SJCRH30 (cell line): ENCODE data around the gene CRYGB. TPM values are rescaled to one million over a fixed set of nuclear protein-coding genes. Genes with fewer than 3 reads are reported as not detected.

Experiments
- DNase-seq, 2 experiments: peaks; one replicate each; pipeline ENCODE4 v3.0.0-alpha.2; 2015 to 2020
- H3K27ac ChIP-seq: fragments of 250-450 bp; sonication (Bioruptor Pico); 2 replicates; pipeline ENCODE4 v1.5.1; 2020; ENCODE audit warnings: mild to moderate bottlenecking, moderate library complexity
- H3K27me3 ChIP-seq: fragments of 250-450 bp; sonication (Bioruptor Pico); 2 replicates; pipeline ENCODE4 v1.5.1; 2020; ENCODE audit warnings: mild to moderate bottlenecking, moderate library complexity
- H3K36me3 ChIP-seq: fragments of 250-450 bp; sonication (Bioruptor Pico); 2 replicates; pipeline ENCODE4 v1.5.1; 2020; ENCODE audit warnings: mild to moderate bottlenecking, moderate library complexity
- H3K4me1 ChIP-seq: fragments of 250-450 bp; sonication (Bioruptor Pico); 2 replicates; pipeline ENCODE4 v1.5.1; 2020; ENCODE audit warnings: mild to moderate bottlenecking, moderate library complexity
- H3K4me3 ChIP-seq: fragments of 250-450 bp; sonication (Bioruptor Pico); 2 replicates; pipeline ENCODE4 v1.5.1; 2020; ENCODE audit warnings: mild to moderate bottlenecking, moderate library complexity
- H3K9me3 ChIP-seq: fragments of 250-450 bp; sonication (Bioruptor Pico); replicated peaks from 2 replicates; pipeline ENCODE4 v1.5.1; 2020; ENCODE audit warnings: mild to moderate bottlenecking, moderate library complexity
- total RNA-seq: library from RNA; depleted of rRNA; stranded (reverse); fragments of >200 nt; shearing (Covaris generic); gene quantifications from 2 replicates; pipeline ENCODE4 v1.2.3, GENCODE V29; 2014; rRNA removed

The CRYGB gene, protein sequence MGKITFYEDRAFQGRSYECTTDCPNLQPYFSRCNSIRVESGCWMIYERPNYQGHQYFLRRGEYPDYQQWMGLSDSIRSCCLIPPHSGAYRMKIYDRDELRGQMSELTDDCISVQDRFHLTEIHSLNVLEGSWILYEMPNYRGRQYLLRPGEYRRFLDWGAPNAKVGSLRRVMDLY
- total RNA-seq, result not detected in 2 replicates

DNA sequence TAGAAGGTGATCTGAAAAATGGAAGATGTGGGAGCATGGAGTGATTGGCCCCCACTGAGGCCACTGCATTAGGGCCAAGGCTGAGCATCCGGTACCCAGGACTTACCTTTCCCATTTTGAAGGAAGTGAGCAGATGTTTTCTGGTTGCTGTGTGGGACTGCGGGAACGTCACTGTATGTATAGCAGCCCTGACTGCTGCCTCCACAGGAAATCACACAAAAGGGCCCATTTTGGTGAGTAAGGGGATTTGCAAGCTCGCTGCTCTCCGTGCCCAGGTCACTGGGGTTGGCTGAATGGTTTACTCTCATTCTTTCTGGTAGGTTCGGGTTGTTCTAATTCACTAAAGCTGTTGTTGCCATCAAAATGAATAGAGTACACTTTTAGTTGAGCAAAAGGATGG lies at the start of gene CRYGB:
Gene CRYGB (minus strand): TSS at position 153 of the 400 bp plus-strand sequence. CDS start 38 bp downstream, at position 115.
- no peaks in the 10 kb centered on the region for H3K27me3 ChIP-seq
- H3K4me1 ChIP-seq, result no peaks in the 10 kb centered on the region
- H3K4me3 ChIP-seq, result no peak within 1 kb of the TSS
- peak in 1 of 2 experiments; percentile 23 for DNase-seq
- no peaks in the 10 kb centered on the region for H3K9me3 ChIP-seq
- no peaks in the 10 kb centered on the region for H3K36me3 ChIP-seq
- no peak within 1 kb of the TSS for H3K27ac ChIP-seq

DNA sequence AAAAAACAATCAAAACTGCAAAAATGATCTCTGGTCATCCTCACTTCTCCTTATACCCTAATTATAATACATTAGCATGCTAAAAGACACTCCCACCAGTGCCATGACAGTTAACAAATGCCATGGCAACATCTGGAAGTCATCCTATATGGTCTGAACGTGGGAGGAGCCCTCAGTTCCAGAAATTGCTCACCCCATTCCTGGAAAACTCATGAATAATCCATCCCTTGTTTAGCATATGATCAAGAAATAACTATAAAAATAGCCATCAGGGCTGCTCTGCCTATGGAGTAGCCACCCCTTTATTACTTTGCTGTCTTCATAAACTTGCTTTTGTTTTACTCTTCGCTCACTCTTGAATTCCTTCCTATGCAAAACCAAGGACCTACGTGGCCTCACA lies 49.6 kb upstream of the CRYGB start:
- DNase-seq, result no peak
- H3K27me3 ChIP-seq, result no peaks in the 10 kb centered on the region
- no peaks in the 10 kb centered on the region for H3K36me3 ChIP-seq
- H3K27ac ChIP-seq, result no peak overlapping the region
- H3K9me3 ChIP-seq, result no peaks in the 10 kb centered on the region
- H3K4me1 ChIP-seq, result no peaks in the 10 kb centered on the region
- H3K4me3 ChIP-seq, result no peak overlapping the region

DNA sequence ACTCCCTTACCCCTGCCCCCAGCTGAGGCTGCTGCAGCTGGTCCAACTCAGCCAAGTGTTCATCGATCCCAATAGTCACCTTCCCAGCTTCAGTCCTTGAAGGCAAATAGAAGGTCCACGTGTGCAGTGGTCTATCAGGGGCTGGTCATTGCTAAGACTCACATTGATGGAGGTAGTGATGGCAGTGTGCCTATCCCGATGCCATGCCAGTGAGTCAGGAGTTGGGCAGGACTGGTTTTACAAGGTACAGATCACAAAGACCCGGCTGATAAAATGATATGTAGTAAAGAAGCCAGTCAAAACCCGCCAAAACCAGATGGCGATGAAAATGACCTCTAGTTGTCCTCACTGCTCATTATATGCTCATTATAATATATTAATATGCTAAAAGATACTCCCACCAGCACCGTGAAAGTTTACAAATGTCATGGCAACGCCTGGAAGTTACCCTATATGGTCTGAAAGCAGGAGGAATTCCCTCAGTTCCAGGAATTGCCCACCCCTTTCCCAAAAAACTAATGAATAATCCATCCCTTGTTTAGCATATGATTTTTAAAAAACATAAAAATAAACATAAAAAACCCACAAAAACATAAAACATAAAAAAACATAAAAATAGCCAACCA lies 46.8 kb upstream of the CRYGB start:
- H3K36me3 ChIP-seq, result no peaks in the 10 kb centered on the region
- H3K27ac ChIP-seq, result no peak overlapping the region
- H3K27me3 ChIP-seq, result no peaks in the 10 kb centered on the region
- DNase-seq, result no peak
- no peak overlapping the region for H3K4me3 ChIP-seq
- no peaks in the 10 kb centered on the region for H3K9me3 ChIP-seq
- H3K4me1 ChIP-seq, result no peaks in the 10 kb centered on the region

DNA sequence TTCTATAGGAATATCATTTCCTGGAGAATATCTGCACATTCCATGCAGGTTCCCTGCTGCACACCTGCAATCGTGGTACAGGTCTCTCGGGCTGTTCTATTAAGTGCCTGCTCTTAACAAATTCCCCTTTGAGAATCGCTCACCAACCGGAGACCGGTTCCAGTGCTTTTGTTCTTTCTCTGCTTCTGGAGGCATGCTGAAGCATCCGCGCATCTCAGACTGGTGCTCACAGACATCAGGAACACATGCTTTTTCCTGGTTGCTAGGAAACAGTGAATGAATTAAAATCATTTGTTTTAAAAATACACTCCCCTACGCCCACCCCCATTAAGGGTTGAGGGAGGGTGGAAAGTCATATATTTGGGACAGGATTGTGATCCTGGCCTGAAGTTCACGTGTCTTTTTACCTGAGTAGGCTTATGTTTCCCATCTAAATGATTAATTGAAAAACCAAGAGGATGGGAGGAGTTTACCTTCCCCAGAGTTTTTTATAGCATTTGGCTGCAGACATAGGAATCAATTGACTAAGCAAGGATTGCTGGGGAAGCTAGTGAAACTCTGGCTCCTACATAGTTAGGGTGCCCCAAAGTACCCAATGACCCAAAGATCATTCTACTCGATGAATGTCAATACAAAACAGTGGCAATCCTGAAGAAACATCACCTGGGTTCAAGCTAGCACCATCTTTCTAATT lies 44.0 kb upstream of the CRYGB start, which contains the start of gene C2orf80:
Gene C2orf80 (minus strand): TSS at position 221 of the 694 bp plus-strand sequence. CDS start 3,044 bp downstream, outside the sequence.
- DNase-seq, result no peak
- Histone ChIP-seq H3K27ac (no peak within 1 kb of the TSS), H3K36me3 (no peaks in the 10 kb centered on the region), H3K27me3 (no peaks in the 10 kb centered on the region), H3K4me1 (no peaks in the 10 kb centered on the region), H3K9me3 (no peaks in the 10 kb centered on the region), H3K4me3 (no peak within 1 kb of the TSS)

DNA sequence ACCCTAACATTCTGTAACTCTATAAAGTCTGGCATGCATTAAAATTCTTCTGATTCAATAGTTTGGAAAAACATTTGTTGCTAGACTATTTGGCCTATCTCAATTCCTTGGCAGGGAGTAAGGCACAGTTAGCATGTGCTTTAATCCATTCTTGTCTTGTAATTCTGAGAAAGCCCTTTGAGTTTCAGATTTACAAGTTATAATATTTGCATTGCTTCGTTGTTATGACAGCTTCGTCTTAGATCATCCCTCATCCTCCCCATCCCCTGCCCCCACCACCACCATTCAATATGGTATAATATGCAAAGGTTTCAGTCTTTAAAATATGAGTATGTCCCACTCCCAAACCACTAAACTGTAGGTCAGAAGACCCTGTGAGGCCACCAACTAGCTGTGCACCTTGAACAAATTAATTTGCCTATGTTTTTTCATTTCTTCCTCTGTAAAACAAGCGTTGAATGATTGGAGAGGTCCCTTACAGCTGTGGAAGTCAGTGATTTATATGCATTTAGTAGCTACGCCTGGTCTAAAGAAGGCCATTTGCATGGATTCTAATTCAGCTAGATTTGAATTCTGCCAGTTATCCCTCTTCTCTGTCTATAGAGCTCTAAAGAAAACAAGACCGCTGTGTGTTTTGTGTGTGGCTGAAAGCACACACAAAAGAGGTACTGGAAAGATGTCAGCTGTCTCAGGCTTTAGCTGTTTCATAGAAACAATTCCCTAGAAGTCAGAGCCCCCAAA lies 43.3 kb upstream of the CRYGB start:
- DNase-seq, result no peak
- Histone ChIP-seq H3K36me3 (no peaks in the 10 kb centered on the region), H3K4me3 (no peak overlapping the region), H3K4me1 (peaks cover 2% of the 10 kb centered on the region), H3K9me3 (no peaks in the 10 kb centered on the region), H3K27ac (no peak overlapping the region), H3K27me3 (no peaks in the 10 kb centered on the region)

DNA sequence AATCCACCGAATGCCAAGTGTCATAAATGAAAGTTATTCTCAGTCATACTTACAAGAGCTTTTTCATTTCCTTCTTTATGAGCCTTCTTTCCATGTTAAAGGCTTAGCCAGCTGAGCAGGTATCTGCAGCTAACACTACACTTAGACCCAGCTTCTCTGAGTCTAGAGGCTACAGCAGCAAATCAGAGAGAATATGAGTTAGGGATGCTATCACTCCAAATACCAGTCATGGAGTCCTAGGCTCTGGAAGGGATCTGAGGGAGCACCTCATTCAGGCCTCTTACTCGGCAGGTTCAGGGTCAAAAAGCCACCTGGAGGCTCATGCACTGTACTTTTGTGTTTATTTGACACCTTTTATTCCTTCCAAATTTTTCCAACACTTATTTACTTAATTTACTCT lies 40.9 kb upstream of the CRYGB start:
- no peak overlapping the region for H3K4me3 ChIP-seq
- DNase-seq, result no peak
- peaks cover 7% of the 10 kb centered on the region for H3K4me1 ChIP-seq
- H3K9me3 ChIP-seq, result no peaks in the 10 kb centered on the region
- H3K27ac ChIP-seq, result no peak overlapping the region
- H3K27me3 ChIP-seq, result no peaks in the 10 kb centered on the region
- no peaks in the 10 kb centered on the region for H3K36me3 ChIP-seq

DNA sequence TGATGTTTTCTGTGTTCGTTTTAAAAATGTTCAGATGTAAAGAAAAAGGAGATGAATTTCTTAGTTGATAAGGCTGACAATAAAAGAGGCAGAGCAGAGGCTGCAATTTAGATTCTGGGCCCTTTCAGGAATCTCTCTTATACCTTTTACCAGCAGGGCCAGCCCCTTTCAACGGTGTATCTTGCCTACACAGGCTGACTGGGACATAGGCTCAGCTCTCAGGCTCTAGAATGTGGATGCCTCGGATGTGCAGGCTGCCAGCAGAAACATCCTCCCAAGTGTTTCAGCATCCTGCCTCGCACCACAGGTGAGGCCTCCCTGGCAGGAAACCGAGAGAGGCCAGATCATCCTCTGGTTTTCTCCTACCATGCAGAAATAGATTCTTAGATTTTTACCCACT lies 40.5 kb upstream of the CRYGB start:
- Histone ChIP-seq H3K9me3 (no peaks in the 10 kb centered on the region), H3K27ac (no peak overlapping the region), H3K4me3 (no peak overlapping the region), H3K27me3 (no peaks in the 10 kb centered on the region), H3K4me1 (peaks cover 7% of the 10 kb centered on the region), H3K36me3 (no peaks in the 10 kb centered on the region)
- DNase-seq, result no peak

DNA sequence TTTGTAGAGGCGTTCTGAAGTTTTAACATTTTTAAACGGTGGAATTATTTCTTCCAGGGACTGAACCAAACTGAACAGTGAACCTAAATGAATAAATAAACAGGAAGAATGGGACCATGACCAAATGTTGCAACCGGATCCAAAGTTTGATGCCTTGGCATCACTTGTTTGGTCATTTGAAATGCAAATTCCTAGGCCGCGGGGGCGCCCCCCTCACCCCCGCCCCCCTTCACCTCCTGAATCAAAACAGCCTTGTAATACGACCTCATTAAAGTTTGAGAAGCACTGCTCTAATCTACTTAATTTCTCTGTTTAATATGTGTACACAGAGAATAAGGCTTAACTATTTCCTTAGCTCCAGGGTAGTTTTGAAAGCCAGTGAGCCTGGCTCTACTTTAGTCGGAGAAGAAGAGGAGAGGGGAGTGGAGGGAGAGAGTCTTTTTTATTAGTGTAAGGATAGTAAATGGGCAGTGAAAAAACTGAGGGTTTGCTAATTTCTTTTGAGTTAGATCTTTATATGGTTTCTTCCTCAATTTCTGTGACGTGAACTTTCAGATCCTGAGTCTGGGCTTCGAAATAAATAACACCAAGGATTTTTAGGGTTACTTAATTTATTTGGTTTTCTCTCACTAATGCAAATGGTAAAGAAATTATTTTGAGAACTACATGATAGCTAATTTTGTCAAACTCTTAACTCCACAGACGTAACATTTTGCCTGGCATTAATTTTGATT lies 38.2 kb upstream of the CRYGB start:
- Histone ChIP-seq H3K36me3 (no peaks in the 10 kb centered on the region), H3K9me3 (no peaks in the 10 kb centered on the region), H3K27ac (no peak overlapping the region), H3K4me1 (peaks cover 7% of the 10 kb centered on the region), H3K4me3 (no peak overlapping the region), H3K27me3 (no peaks in the 10 kb centered on the region)
- DNase-seq, result peak in 1 of 2 experiments; percentile 15

DNA sequence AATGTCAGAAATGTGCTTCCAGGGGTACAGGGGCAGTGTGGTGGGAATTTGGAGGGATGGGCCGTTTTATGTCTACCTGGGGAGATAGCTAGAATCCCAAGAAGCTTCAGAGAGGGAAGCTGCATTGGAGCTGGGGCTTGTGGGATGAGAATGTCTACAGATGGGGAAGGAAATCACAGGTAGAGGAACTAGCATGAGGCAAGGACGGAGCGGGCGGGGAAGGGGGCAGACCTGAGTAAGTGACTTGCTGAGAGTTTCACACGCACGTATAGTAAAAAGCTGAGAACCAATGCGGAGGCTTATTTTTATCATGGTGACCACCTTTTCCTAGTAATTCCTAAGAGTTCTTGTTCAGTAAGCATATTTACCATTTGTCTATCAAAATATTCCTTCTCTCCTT lies 37.6 kb upstream of the CRYGB start:
- no peaks in the 10 kb centered on the region for H3K27me3 ChIP-seq

DNA sequence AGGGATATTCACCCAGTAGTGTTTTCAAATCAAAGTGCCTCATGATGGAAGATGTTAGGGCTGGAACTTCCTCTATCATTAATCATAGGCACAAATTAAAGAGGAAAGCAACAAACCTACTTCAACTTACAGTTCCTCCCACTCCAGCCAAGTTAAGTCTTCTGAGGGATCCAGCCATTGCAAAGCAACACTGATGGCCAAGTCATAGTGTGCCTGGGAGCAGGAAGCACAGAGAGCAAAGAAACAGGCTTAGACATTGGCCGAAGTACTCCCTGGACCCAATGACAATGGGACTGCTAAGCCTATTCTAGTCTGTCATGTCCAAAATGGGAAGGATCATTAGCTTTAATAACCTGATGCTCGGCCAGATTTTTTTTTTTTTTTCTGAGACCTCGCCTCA lies 36.9 kb upstream of the CRYGB start:
- H3K27ac ChIP-seq, result no peak overlapping the region
- H3K4me3 ChIP-seq, result no peak overlapping the region
- no peaks in the 10 kb centered on the region for H3K27me3 ChIP-seq
- no peaks in the 10 kb centered on the region for H3K36me3 ChIP-seq
- peaks cover 7% of the 10 kb centered on the region for H3K4me1 ChIP-seq
- no peaks in the 10 kb centered on the region for H3K9me3 ChIP-seq
- no peak for DNase-seq

More for the DNA sequence above, 37.6 kb upstream of the CRYGB start:
- Histone ChIP-seq H3K9me3 (no peaks in the 10 kb centered on the region), H3K36me3 (no peaks in the 10 kb centered on the region), H3K27ac (no peak overlapping the region), H3K4me1 (peaks cover 7% of the 10 kb centered on the region), H3K4me3 (no peak overlapping the region)
- no peak for DNase-seq

DNA sequence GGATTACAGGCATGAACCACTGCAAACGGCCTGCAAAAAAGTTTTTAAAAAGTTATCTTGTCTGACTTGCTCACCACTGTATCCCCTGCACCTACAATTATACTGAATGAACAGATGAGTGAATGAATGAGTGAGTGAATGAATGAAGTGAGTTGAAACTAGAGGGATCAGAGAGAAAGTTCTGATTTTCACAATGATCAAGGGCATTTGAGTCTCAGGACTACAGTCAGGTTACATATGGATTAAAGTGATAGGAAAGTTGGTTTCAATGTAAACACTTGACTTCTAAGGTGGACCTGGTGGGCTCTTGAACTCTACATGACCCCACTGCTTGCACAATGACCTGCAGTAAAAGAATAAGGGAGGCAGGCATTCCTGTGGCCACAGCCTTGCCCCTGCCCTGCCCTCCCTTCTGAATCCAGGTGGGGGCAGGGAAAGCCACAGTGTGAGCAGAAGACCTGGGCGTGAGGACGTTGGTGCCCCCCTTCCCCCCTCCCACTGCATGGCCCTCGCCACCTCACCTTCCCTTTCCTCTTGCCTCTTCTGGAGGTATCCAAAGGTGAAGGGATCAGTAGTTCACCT lies 33.2 kb upstream of the CRYGB start:
- no peaks in the 10 kb centered on the region for H3K36me3 ChIP-seq

DNA sequence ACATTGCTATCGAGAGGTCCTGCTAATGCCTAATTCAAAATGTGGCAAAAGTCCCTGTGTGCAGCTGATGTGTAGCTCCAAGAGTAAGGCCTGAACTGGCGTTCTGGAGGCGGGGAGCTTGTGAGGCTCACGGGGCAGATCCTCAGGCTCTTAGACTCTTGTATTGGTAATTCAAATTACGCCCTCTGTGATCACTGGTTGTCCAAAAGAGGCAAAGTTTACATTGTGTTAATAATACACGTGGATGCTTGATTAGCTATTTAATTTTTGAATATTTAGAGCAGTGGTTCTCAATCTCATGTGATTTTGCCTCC lies 29.8 kb upstream of the CRYGB start:
- H3K36me3 ChIP-seq, result no peaks in the 10 kb centered on the region
- no peak overlapping the region for H3K27ac ChIP-seq
- no peaks in the 10 kb centered on the region for H3K9me3 ChIP-seq
- H3K4me3 ChIP-seq, result no peak overlapping the region
- no peaks in the 10 kb centered on the region; the same call in none of the 2 replicates for H3K4me1 ChIP-seq
- DNase-seq, result peak in 1 of 2 experiments; percentile 18
- no peaks in the 10 kb centered on the region for H3K27me3 ChIP-seq

More for the DNA sequence above, 33.2 kb upstream of the CRYGB start:
- DNase-seq, result no peak
- H3K4me3 ChIP-seq, result no peak overlapping the region
- H3K27me3 ChIP-seq, result no peaks in the 10 kb centered on the region
- peaks cover 4% of the 10 kb centered on the region for H3K4me1 ChIP-seq
- no peak overlapping the region for H3K27ac ChIP-seq
- H3K9me3 ChIP-seq, result no peaks in the 10 kb centered on the region

DNA sequence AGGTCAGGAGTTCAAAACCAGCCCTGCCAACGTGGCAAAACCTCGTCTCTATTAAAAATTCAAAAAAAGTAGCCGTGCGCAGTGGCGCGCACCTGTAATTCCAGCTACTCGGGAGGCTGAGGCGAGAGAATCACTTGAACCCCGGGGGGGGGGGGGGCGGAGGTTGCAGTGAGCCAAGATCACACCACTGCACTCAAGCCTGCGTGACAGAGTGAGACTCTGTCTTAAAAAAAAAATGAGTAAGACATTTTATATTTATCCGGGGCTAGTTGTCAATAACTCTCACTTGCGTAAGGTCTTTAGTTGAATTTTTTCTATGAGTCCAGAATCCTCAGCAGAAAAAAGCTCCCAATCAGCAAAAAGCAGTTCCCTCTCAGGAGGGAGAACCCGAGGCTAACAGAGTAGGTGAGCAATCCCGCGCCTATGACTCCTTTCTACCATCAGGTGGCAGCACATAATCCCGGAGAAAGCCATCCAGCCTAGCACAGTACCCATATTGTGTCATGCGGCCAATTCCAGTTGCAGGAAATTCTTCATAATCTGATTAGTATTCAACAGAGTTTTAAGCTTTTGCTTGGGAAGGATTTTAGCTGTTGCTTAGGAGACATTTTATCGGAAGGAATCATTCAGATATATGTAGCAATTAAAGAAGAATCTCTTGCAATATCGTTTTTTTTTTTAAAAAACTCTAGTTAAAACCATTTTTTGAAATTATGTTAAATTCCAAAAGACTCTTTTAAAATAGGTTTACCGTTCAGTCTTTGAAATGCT lies 29.3 kb upstream of the CRYGB start:
- Histone ChIP-seq H3K27me3 (no peaks in the 10 kb centered on the region), H3K27ac (no peak overlapping the region), H3K36me3 (no peaks in the 10 kb centered on the region), H3K9me3 (no peaks in the 10 kb centered on the region), H3K4me3 (no peak overlapping the region), H3K4me1 (no peaks in the 10 kb centered on the region; the same call in none of the 2 replicates)
- peak; percentile 68 to 87 for DNase-seq
